ENCODE results near the gene VGF. TPM values are rescaled to one million over a fixed set of nuclear protein-coding genes. Genes with fewer than 3 reads are reported as not detected.

The VGF gene
- total RNA-seq, 1 experiment from 2014 or later, result 4.4 TPM

GRCh38 chr7:101180130-101180755 lies 14.9 kb upstream of the VGF start, which contains the start of gene NAT16:
NAT16 (minus strand) TSS chr7:101180293; CDS start chr7:101174807, 5,486 bp downstream.
- Histone ChIP-seq H3K4me1 (ENCODE audit: control insufficient read depth, insufficient read depth, low read length) (no peaks in the 10 kb centered on the region; the same call in 1 of the 2 replicates), H3K36me3 (ENCODE audit: control insufficient read depth, insufficient read depth, low read length) (no peaks in the 10 kb centered on the region), H3K4me3 (ENCODE audit: low read depth in 2 of 2, low read length in 2 of 2) (peak within 1 kb of the TSS; percentile 24 to 40), H3K27ac (ENCODE audit: low read length) (no peak within 1 kb of the TSS), H3K27me3 (ENCODE audit: control insufficient read depth, insufficient read depth, low read length) (0 out of 2 replicates have a peak, but pooled peaks cover 2% of the 10 kb centered on the region), H3K9me3 (ENCODE audit: control insufficient read depth, insufficient read depth, low read depth, low read length) (no peaks in the 10 kb centered on the region)
- no peak for DNase-seq (ENCODE audit: low read depth, low spot score)
- intact Hi-C loops (cut with micrococcal nuclease; ENCODE audit: unreplicated experiment) (no loop called here), in situ Hi-C loops (cut with HindIII; ENCODE audit: low pct_unique_long_range_greater_than_20kb, low sequenced_read_pairs) (no loop called here)
- TF ChIP-seq CTCF (IDR thresholded peaks at IDR 0.05), result no peak
- TF ChIP-seq POLR2AphosphoS5 (IDR thresholded peaks at IDR 0.05; ENCODE audit: low read depth, low read length), result no peak
- no peak for TF ChIP-seq REST (IDR thresholded peaks at IDR 0.05; ENCODE audit: insufficient read depth in 1 of 2, low read depth in 2 of 2, low read length in 1 of 2)
- TF ChIP-seq TCF7L2 (IDR thresholded peaks at IDR 0.05; ENCODE audit: low read depth, low read length), result no peak
- TF ChIP-seq SIN3A (IDR thresholded peaks at IDR 0.05; ENCODE audit: borderline replicate concordance, insufficient read depth, low read depth, low read length), result no peak
- CTCF ChIA-PET, result interaction anchor here (1.1 kb wide), 1 partner anchor 37 kb away, joined by 6 read pairs; no protein-coding TSS in a partner anchor
- ATAC-seq, result no peak
- BruUV-seq (replicated peaks), result no TSS peak
- POLR2A ChIA-PET, result no interaction called here

- H3K27me3 ChIP-seq (ENCODE audit: control insufficient read depth, insufficient read depth, low read length), result 0 out of 2 replicates have a peak, but pooled peaks cover 2% of the 10 kb centered on the region
- no TSS peak for BruUV-seq (replicated peaks)
- peak overlapping the region; percentile 21 to 23 for H3K4me3 ChIP-seq (ENCODE audit: low read depth in 2 of 2, low read length in 2 of 2)
- ChIA-PET CTCF (interaction anchor here (1.1 kb wide), 1 partner anchor 36 kb away, joined by 6 read pairs; no protein-coding TSS in a partner anchor), POLR2A (no interaction called here)
- in situ Hi-C loops (cut with HindIII; ENCODE audit: low pct_unique_long_range_greater_than_20kb, low sequenced_read_pairs) (no loop called here), intact Hi-C loops (cut with micrococcal nuclease; ENCODE audit: unreplicated experiment) (no loop called here)
- H3K27ac ChIP-seq (ENCODE audit: low read length), result no peak overlapping the region
- no peaks in the 10 kb centered on the region for H3K36me3 ChIP-seq (ENCODE audit: control insufficient read depth, insufficient read depth, low read length)
- no peaks in the 10 kb centered on the region; the same call in 1 of the 2 replicates for H3K4me1 ChIP-seq (ENCODE audit: control insufficient read depth, insufficient read depth, low read length)
- TF ChIP-seq REST (IDR thresholded peaks at IDR 0.05; ENCODE audit: insufficient read depth in 1 of 2, low read depth in 2 of 2, low read length in 1 of 2), result no peak
- no peaks in the 10 kb centered on the region for H3K9me3 ChIP-seq (ENCODE audit: control insufficient read depth, insufficient read depth, low read depth, low read length)
- no peak for ATAC-seq
- no peak for DNase-seq (ENCODE audit: low read depth, low spot score)
Measured at GRCh38 chr7:101179713-101180112, 14.3 kb upstream of the VGF start.

All from Panc1 (cell line).